Stomach smooth muscle (tissue), 2 donors: ENCODE data around the gene RHBG.
"Not testable (repeated sequence)": the region's sequence is repeated elsewhere in the genome, so short reads cannot be mapped to it uniquely, and the experiment has no call there.

ENCODE experiments used
- H3K27ac ChIP-seq: one replicate; pipeline ENCODE4 v1.7.0; 2013; ENCODE audit warnings: mild to moderate bottlenecking, low read length, inconsistent platforms
- H3K27me3 ChIP-seq, 2 donors: one replicate each; pipeline ENCODE4 v1.7.0; 2013; ENCODE audit warnings: low read length in 2 of 2; ENCODE audit not compliant: insufficient read depth in 2 of 2, control insufficient read depth in 1 of 2
- H3K36me3 ChIP-seq, 2 donors: one replicate each; pipeline ENCODE4 v1.7.0; 2013; ENCODE audit warnings: low read length in 2 of 2; ENCODE audit not compliant: control insufficient read depth in 2 of 2, insufficient read depth in 2 of 2
- H3K4me1 ChIP-seq: one replicate; pipeline ENCODE4 v1.7.0; 2013; ENCODE audit warnings: low read length; ENCODE audit not compliant: control insufficient read depth, insufficient read depth
- H3K4me3 ChIP-seq, 2 donors: one replicate each; pipeline ENCODE4 v1.7.0; 2013; ENCODE audit warnings: low read length in 2 of 2
- H3K9ac ChIP-seq, 2 donors: one replicate each; pipeline ENCODE4 v1.7.0; 2013; ENCODE audit warnings: low read length in 2 of 2, mild to moderate bottlenecking in 1 of 2
- H3K9me3 ChIP-seq, 2 donors: one replicate each; pipeline ENCODE4 v1.7.0; 2013; ENCODE audit warnings: low read length in 2 of 2; ENCODE audit not compliant: control insufficient read depth in 2 of 2
- donor health status: healthy.
- donor health status: Pancreatic carcinoma.

RHBG gene

GRCh38 chr1:156360534-156360933, 8.5 kb upstream of the RHBG start:
- Histone ChIP-seq H3K9me3 (no peaks in the 10 kb centered on the region), H3K27ac (no peak overlapping the region), H3K4me3 (no peak overlapping the region), H3K9ac (no peak overlapping the region), H3K36me3 (no peaks in the 10 kb centered on the region), H3K27me3 (peaks cover 19 to 22% of the 10 kb centered on the region in 2 donors), H3K4me1 (no peaks in the 10 kb centered on the region)

DNA sequence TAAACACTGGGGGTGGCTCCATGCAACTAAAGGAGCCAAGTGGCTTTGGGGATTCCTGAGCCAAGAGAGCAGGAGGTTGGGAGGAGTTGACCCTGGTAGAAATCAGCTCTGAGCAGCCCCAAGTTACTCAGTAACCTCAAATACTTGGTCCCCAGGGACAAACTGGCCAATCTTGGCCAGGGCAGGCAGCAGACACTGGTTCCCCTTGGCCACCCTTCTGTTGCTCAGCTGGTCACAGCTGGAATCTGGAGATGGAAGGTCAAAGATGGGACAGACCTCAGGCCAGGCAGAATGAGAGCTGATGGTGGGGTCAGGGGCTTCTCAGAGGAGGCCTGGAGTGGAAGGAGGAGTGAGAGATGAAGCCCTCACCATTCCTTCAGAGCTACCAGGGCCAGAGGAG, 3.3 kb upstream of the RHBG start:
- H3K4me1 ChIP-seq: peaks cover 6% of the 10 kb centered on the region
- no peak overlapping the region for H3K27ac ChIP-seq
- no peaks in the 10 kb centered on the region for H3K36me3 ChIP-seq
- no peaks in the 10 kb centered on the region for H3K9me3 ChIP-seq
- H3K4me3 ChIP-seq: no peak overlapping the region
- H3K27me3 ChIP-seq: peaks cover 28 to 45% of the 10 kb centered on the region in 2 donors
- no peak overlapping the region for H3K9ac ChIP-seq

DNA sequence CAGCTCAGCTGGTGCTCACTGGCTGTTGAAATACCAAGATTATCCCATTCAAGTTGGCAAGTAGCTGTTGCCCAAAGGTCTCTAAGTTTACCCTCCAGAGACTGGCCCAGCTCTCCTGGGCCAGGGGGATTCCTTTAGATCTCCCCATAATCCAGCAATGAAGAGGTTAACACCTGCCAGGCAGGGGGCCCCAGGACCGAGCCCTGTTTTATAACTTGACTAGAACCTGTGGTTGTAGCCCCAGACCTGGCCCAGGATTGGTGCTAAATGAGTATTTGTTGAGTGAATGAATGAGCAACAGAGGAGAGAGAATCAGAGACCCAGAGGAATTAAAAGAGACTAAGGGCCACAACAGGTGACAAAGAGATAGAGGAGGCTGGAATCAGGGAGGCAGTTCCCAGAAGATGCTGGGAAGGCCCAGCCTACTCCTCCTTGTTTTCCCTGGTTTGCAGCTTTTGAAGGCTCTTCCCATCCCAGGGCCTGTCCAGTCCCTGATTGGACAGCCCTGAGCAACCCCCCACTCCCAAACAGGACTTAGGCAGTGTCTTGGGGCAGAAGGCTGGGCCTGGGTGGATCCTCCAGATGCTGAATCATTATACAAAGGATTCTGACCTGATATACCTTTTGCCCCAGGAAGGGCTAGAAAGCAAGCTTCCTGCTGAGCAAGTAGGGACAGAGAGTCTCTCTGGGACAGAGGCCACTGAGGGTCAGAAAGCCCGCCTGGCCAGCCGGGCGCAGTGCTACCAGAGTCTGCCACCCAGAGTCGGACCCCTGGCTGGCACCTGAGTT, 2.4 kb upstream of the RHBG start:
- Histone ChIP-seq H3K36me3 (no peaks in the 10 kb centered on the region), H3K27ac (no peak overlapping the region), H3K27me3 (peaks cover 28 to 45% of the 10 kb centered on the region in 2 donors), H3K9ac (no peak overlapping the region), H3K9me3 (no peaks in the 10 kb centered on the region), H3K4me1 (peaks cover 6% of the 10 kb centered on the region), H3K4me3 (no peak overlapping the region)

- H3K4me3 ChIP-seq: no peak overlapping the region
- no peaks in the 10 kb centered on the region for H3K36me3 ChIP-seq
- H3K27me3 ChIP-seq: peaks cover 30 to 47% of the 10 kb centered on the region in 2 donors
- H3K4me1 ChIP-seq: peaks cover 6% of the 10 kb centered on the region
- no peak overlapping the region for H3K27ac ChIP-seq
- H3K9ac ChIP-seq: no peak overlapping the region
- no peaks in the 10 kb centered on the region for H3K9me3 ChIP-seq
These were observed 1.4 kb upstream of the RHBG start for GRCh38 chr1:156367383-156368156.

- Histone ChIP-seq H3K9me3 (no peaks in the 10 kb centered on the region), H3K9ac (no peak overlapping the region), H3K4me3 (no peak overlapping the region), H3K27ac (no peak overlapping the region), H3K27me3 (peaks cover 30 to 49% of the 10 kb centered on the region in 2 donors), H3K36me3 (no peaks in the 10 kb centered on the region), H3K4me1 (peaks cover 6% of the 10 kb centered on the region)
These were observed 803 bp upstream of the RHBG start for GRCh38 chr1:156368157-156368658.

- not testable (repeated sequence) for H3K9ac ChIP-seq
These were observed 775 bp downstream of the RHBG start for GRCh38 chr1:156369685-156370286.

GRCh38 chr1:156371553-156372264, 2.7 kb downstream of the RHBG start:
- Histone ChIP-seq H3K4me1 (peaks cover 6% of the 10 kb centered on the region), H3K27me3 (peaks cover 19 to 34% of the 10 kb centered on the region in 2 donors), H3K9me3 (no peaks in the 10 kb centered on the region), H3K4me3 (no peak overlapping the region), H3K36me3 (no peaks in the 10 kb centered on the region), H3K9ac (no peak overlapping the region), H3K27ac (no peak overlapping the region)

More at GRCh38 chr1:156369685-156370286, 775 bp downstream of the RHBG start:
- peak overlapping the region in 1 of 2 donors; percentile 35 for H3K4me3 ChIP-seq
- not testable (repeated sequence) for H3K4me1 ChIP-seq, H3K27ac ChIP-seq, H3K36me3 ChIP-seq, H3K9me3 ChIP-seq
- H3K27me3 ChIP-seq: peaks cover 25 to 43% of the 10 kb centered on the region in 2 donors

DNA sequence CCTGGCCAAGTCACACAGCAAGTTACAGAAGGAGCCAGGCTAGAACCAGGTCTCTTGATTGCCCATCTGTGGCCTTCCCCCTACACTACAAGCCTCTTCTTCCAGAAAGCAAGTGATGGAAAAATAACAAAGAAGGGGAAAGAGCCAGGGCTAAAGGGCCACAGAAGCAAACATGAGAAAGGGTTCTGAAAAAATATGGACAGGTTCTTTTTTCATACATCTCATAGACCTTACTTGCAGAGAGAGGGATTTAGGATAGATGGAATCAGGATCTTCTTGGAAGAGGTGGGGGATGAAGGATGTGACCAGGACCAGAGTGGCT, 3.2 kb downstream of the RHBG start:
- Histone ChIP-seq H3K4me1 (peaks cover 6% of the 10 kb centered on the region), H3K27ac (no peak overlapping the region), H3K4me3 (no peak overlapping the region), H3K36me3 (no peaks in the 10 kb centered on the region), H3K27me3 (peaks cover 19 to 29% of the 10 kb centered on the region in 2 donors), H3K9ac (no peak overlapping the region), H3K9me3 (no peaks in the 10 kb centered on the region)

DNA sequence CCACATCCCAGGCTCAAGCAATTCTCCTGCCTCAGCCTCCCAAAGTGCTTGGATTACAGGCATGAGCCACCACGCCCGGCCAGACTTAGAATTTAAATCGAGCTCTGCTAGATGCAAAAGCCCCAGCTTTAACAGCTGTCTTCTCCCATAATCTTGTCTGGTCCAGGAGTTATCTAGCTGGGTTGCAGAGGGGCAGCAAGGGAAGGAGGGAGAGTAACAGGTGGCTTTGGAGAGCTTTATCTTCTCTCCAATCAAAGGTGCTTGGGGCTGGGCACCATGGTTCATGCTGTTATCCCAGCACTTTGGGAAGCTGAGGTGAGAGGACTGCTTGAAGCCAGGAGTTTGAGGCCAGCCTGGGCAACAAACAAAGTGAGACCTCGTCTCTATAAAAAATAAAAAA, 3.9 kb downstream of the RHBG start:
- Histone ChIP-seq H3K27ac (no peak overlapping the region), H3K4me1 (peaks cover 6% of the 10 kb centered on the region), H3K9ac (no peak overlapping the region), H3K27me3 (peaks cover 15 to 24% of the 10 kb centered on the region in 2 donors), H3K36me3 (no peaks in the 10 kb centered on the region), H3K9me3 (no peaks in the 10 kb centered on the region), H3K4me3 (no peak overlapping the region)

DNA sequence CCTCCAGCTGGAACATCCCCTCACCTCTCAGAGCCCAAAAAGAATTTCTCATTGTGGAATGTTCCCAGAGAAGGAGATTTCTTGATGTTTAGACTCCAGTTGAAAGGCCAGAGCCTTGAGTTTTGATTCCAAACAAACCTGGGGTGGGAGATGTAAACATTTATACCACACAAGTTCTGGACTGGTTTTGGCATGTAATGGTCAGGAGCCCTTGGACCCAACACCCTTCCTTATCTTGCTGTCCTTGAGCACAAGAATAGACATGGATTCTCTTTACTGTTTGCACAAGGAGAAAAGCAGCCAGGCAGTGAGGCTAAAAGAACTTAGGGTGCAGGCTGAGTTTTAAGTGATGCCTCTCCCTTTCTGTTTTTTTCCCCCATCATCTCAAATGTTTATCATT, 4.5 kb downstream of the RHBG start:
- Histone ChIP-seq H3K9ac (no peak overlapping the region), H3K9me3 (no peaks in the 10 kb centered on the region), H3K36me3 (no peaks in the 10 kb centered on the region), H3K4me3 (no peak overlapping the region), H3K4me1 (peaks cover 6% of the 10 kb centered on the region), H3K27ac (no peak overlapping the region), H3K27me3 (peaks cover 14 to 17% of the 10 kb centered on the region in 2 donors)
